ENCODE measurements around the gene NDUFB8.

Gene NDUFB8

GRCh38 chr10:100516847-100517246, 12.8 kb downstream of the NDUFB8 start:
- no peaks in the 10 kb centered on the region for H3K36me3 ChIP-seq (ENCODE audit: control insufficient read depth, insufficient read depth, low read length)
- no peaks in the 10 kb centered on the region for H3K4me1 ChIP-seq (ENCODE audit: control insufficient read depth, insufficient read depth, low read length)
- no peaks in the 10 kb centered on the region for H3K9me3 ChIP-seq (ENCODE audit: control insufficient read depth, insufficient read depth, low read length)
- H3K4me3 ChIP-seq (ENCODE audit: low read depth, low read length): no peak overlapping the region
- H3K9ac ChIP-seq (ENCODE audit: low read depth, low read length): no peak overlapping the region
- H3K27me3 ChIP-seq (ENCODE audit: control insufficient read depth, insufficient read depth, low read length): peaks cover 17% of the 10 kb centered on the region

GRCh38 chr10:100515612-100516011, 14.1 kb downstream of the NDUFB8 start:
- Histone ChIP-seq H3K27me3 (ENCODE audit: control insufficient read depth, insufficient read depth, low read length) (peaks cover 13% of the 10 kb centered on the region), H3K9me3 (ENCODE audit: control insufficient read depth, insufficient read depth, low read length) (no peaks in the 10 kb centered on the region), H3K9ac (ENCODE audit: low read depth, low read length) (no peak overlapping the region), H3K4me3 (ENCODE audit: low read depth, low read length) (no peak overlapping the region), H3K4me1 (ENCODE audit: control insufficient read depth, insufficient read depth, low read length) (no peaks in the 10 kb centered on the region), H3K36me3 (ENCODE audit: control insufficient read depth, insufficient read depth, low read length) (no peaks in the 10 kb centered on the region)

GRCh38 chr10:100510533-100511308, 18.9 kb downstream of the NDUFB8 start:
- Histone ChIP-seq H3K36me3 (ENCODE audit: control insufficient read depth, insufficient read depth, low read length) (no peaks in the 10 kb centered on the region), H3K9ac (ENCODE audit: low read depth, low read length) (no peak overlapping the region), H3K9me3 (ENCODE audit: control insufficient read depth, insufficient read depth, low read length) (no peaks in the 10 kb centered on the region), H3K27me3 (ENCODE audit: control insufficient read depth, insufficient read depth, low read length) (peaks cover 2% of the 10 kb centered on the region), H3K4me1 (ENCODE audit: control insufficient read depth, insufficient read depth, low read length) (no peaks in the 10 kb centered on the region), H3K4me3 (ENCODE audit: low read depth, low read length) (no peak overlapping the region)

GRCh38 chr10:100509241-100509840, 20.3 kb downstream of the NDUFB8 start:
- H3K9ac ChIP-seq (ENCODE audit: low read depth, low read length): no peak overlapping the region
- no peaks in the 10 kb centered on the region for H3K9me3 ChIP-seq (ENCODE audit: control insufficient read depth, insufficient read depth, low read length)
- no peak overlapping the region for H3K4me3 ChIP-seq (ENCODE audit: low read depth, low read length)
- H3K36me3 ChIP-seq (ENCODE audit: control insufficient read depth, insufficient read depth, low read length): no peaks in the 10 kb centered on the region
- H3K4me1 ChIP-seq (ENCODE audit: control insufficient read depth, insufficient read depth, low read length): no peaks in the 10 kb centered on the region
- H3K27me3 ChIP-seq (ENCODE audit: control insufficient read depth, insufficient read depth, low read length): peaks cover 2% of the 10 kb centered on the region

- Histone ChIP-seq H3K9me3 (ENCODE audit: control insufficient read depth, insufficient read depth, low read length) (no peaks in the 10 kb centered on the region), H3K27me3 (ENCODE audit: control insufficient read depth, insufficient read depth, low read length) (peaks cover 2% of the 10 kb centered on the region), H3K36me3 (ENCODE audit: control insufficient read depth, insufficient read depth, low read length) (no peaks in the 10 kb centered on the region), H3K4me3 (ENCODE audit: low read depth, low read length) (no peak overlapping the region), H3K9ac (ENCODE audit: low read depth, low read length) (no peak overlapping the region), H3K4me1 (ENCODE audit: control insufficient read depth, insufficient read depth, low read length) (no peaks in the 10 kb centered on the region)
These were observed 20.9 kb downstream of the NDUFB8 start for GRCh38 chr10:100508691-100509150.

- Histone ChIP-seq H3K4me3 (ENCODE audit: low read depth, low read length) (no peak overlapping the region), H3K36me3 (ENCODE audit: control insufficient read depth, insufficient read depth, low read length) (no peaks in the 10 kb centered on the region), H3K9ac (ENCODE audit: low read depth, low read length) (no peak overlapping the region), H3K27me3 (ENCODE audit: control insufficient read depth, insufficient read depth, low read length) (peaks cover 2% of the 10 kb centered on the region), H3K4me1 (ENCODE audit: control insufficient read depth, insufficient read depth, low read length) (no peaks in the 10 kb centered on the region), H3K9me3 (ENCODE audit: control insufficient read depth, insufficient read depth, low read length) (no peaks in the 10 kb centered on the region)
These were observed 21.4 kb downstream of the NDUFB8 start for GRCh38 chr10:100508266-100508665.

GRCh38 chr10:100507357-100507732, 22.3 kb downstream of the NDUFB8 start:
- Histone ChIP-seq H3K9ac (ENCODE audit: low read depth, low read length) (no peak overlapping the region), H3K4me3 (ENCODE audit: low read depth, low read length) (no peak overlapping the region), H3K4me1 (ENCODE audit: control insufficient read depth, insufficient read depth, low read length) (no peaks in the 10 kb centered on the region), H3K36me3 (ENCODE audit: control insufficient read depth, insufficient read depth, low read length) (no peaks in the 10 kb centered on the region), H3K9me3 (ENCODE audit: control insufficient read depth, insufficient read depth, low read length) (no peaks in the 10 kb centered on the region), H3K27me3 (ENCODE audit: control insufficient read depth, insufficient read depth, low read length) (peaks cover 2% of the 10 kb centered on the region)

- H3K27me3 ChIP-seq (ENCODE audit: control insufficient read depth, insufficient read depth, low read length): peaks cover 2% of the 10 kb centered on the region
- H3K36me3 ChIP-seq (ENCODE audit: control insufficient read depth, insufficient read depth, low read length): no peaks in the 10 kb centered on the region
- no peaks in the 10 kb centered on the region for H3K4me1 ChIP-seq (ENCODE audit: control insufficient read depth, insufficient read depth, low read length)
- no peak overlapping the region for H3K4me3 ChIP-seq (ENCODE audit: low read depth, low read length)
- H3K9ac ChIP-seq (ENCODE audit: low read depth, low read length): no peak overlapping the region
- no peaks in the 10 kb centered on the region for H3K9me3 ChIP-seq (ENCODE audit: control insufficient read depth, insufficient read depth, low read length)
These were observed 22.9 kb downstream of the NDUFB8 start for GRCh38 chr10:100506596-100507356.

- no peak overlapping the region for H3K4me3 ChIP-seq (ENCODE audit: low read depth, low read length)
- H3K4me1 ChIP-seq (ENCODE audit: control insufficient read depth, insufficient read depth, low read length): no peaks in the 10 kb centered on the region
- H3K36me3 ChIP-seq (ENCODE audit: control insufficient read depth, insufficient read depth, low read length): no peaks in the 10 kb centered on the region
- peaks cover 2% of the 10 kb centered on the region for H3K27me3 ChIP-seq (ENCODE audit: control insufficient read depth, insufficient read depth, low read length)
- H3K9me3 ChIP-seq (ENCODE audit: control insufficient read depth, insufficient read depth, low read length): no peaks in the 10 kb centered on the region
- no peak overlapping the region for H3K9ac ChIP-seq (ENCODE audit: low read depth, low read length)
These were observed 24.5 kb downstream of the NDUFB8 start for GRCh38 chr10:100505164-100505563.

- Histone ChIP-seq H3K36me3 (ENCODE audit: control insufficient read depth, insufficient read depth, low read length) (no peaks in the 10 kb centered on the region), H3K27me3 (ENCODE audit: control insufficient read depth, insufficient read depth, low read length) (peaks cover 2% of the 10 kb centered on the region), H3K4me1 (ENCODE audit: control insufficient read depth, insufficient read depth, low read length) (no peaks in the 10 kb centered on the region), H3K4me3 (ENCODE audit: low read depth, low read length) (no peak overlapping the region), H3K9ac (ENCODE audit: low read depth, low read length) (no peak overlapping the region), H3K9me3 (ENCODE audit: control insufficient read depth, insufficient read depth, low read length) (no peaks in the 10 kb centered on the region)
These were observed 25.6 kb downstream of the NDUFB8 start for GRCh38 chr10:100504096-100504495.

- no peaks in the 10 kb centered on the region for H3K9me3 ChIP-seq (ENCODE audit: control insufficient read depth, insufficient read depth, low read length)
- peaks cover 4% of the 10 kb centered on the region for H3K36me3 ChIP-seq (ENCODE audit: control insufficient read depth, insufficient read depth, low read length)
- H3K4me1 ChIP-seq (ENCODE audit: control insufficient read depth, insufficient read depth, low read length): no peaks in the 10 kb centered on the region
- H3K27me3 ChIP-seq (ENCODE audit: control insufficient read depth, insufficient read depth, low read length): no peaks in the 10 kb centered on the region
- no peak overlapping the region for H3K4me3 ChIP-seq (ENCODE audit: low read depth, low read length)
- H3K9ac ChIP-seq (ENCODE audit: low read depth, low read length): no peak overlapping the region
These were observed 26.7 kb downstream of the NDUFB8 start for GRCh38 chr10:100502926-100503494.
